GM12878 (cell line): ENCODE results near the gene SLC52A3. TPM values are rescaled to one million over a fixed set of nuclear protein-coding genes. Genes with fewer than 3 reads are reported as not detected.

Experiments used
- ATAC-seq: fragments of 200-7000 bp; cut with Tn5 transposase; 3 replicates; pipeline ENCODE4 v1.9.1; 2020; ENCODE audit warnings: mild to moderate bottlenecking, moderate library complexity
- BruUV-seq: library from RNA; stranded (reverse); fragments of 400-500 nt; replicated peaks from 2 replicates; lab custom pipeline; 2021; lab: Mats Ljungman, UMichigan
- CTCF ChIA-PET: fragments of 300-600 bp; sonication (Branson Sonifier 250); formaldehyde crosslinking; extraction: SDS; loops from one replicate; lab custom pipeline; 2021; ENCODE audit warnings: inconsistent platforms; lab: Yijun Ruan, JAX
- POLR2A ChIA-PET: fragments of 350-600 bp; formaldehyde crosslinking; extraction: SDS; loops from one replicate; lab custom pipeline; 2021; ENCODE audit warnings: inconsistent platforms; lab: Charles Lee
- RAD21 ChIA-PET: fragments of 300-600 bp; sonication (Branson Sonifier 250); formaldehyde crosslinking; loops from one replicate; lab custom pipeline; 2023; ENCODE audit warnings: antibody characterized with exemption; ENCODE audit not compliant: unreplicated experiment; lab: Charles Lee
- SMC1A ChIA-PET: fragments of 300-600 bp; sonication (Branson Sonifier 250); formaldehyde crosslinking; loops from one replicate; lab custom pipeline; 2023; ENCODE audit not compliant: unreplicated experiment, uncharacterized antibody; lab: Charles Lee
- DNase-seq: peaks from one replicate; pipeline ENCODE4 v3.0.0-alpha.2; 2011; ENCODE audit warnings: low read depth, low spot score
- FAIRE-seq: peaks from 3 replicates; lab custom pipeline; 2011; peaks lifted over from hg19 to GRCh38; lab: Jason Lieb, UNC
- H2AFZ ChIP-seq: 2 replicates; pipeline ENCODE4 v1.6.0; 2011; ENCODE audit warnings: low read depth, low read length, control low read depth; ENCODE audit not compliant: control insufficient read depth
- H3K27ac ChIP-seq: 2 replicates; pipeline ENCODE4 v1.5.1; 2011; ENCODE audit warnings: control low read depth; ENCODE audit not compliant: control insufficient read depth, insufficient read depth
- H3K27me3 ChIP-seq, 2 experiments: replicated peaks in 1 of 2; 2 replicates each; pipeline versions ENCODE4 v1.6.0 to v1.6.1; 2011; ENCODE audit warnings: low read length in 1 of 2; ENCODE audit not compliant: control insufficient read depth in 2 of 2, insufficient read depth in 2 of 2
- H3K36me3 ChIP-seq, 2 experiments: 2 replicates each; pipeline ENCODE4 v1.5.1; 2011; ENCODE audit warnings: low read length in 1 of 2; ENCODE audit not compliant: control insufficient read depth in 2 of 2, insufficient read depth in 2 of 2
- H3K4me1 ChIP-seq: 2 replicates; pipeline ENCODE4 v1.6.1; 2011; ENCODE audit warnings: mild to moderate bottlenecking, low read length, moderate library complexity, mixed read lengths; ENCODE audit not compliant: control insufficient read depth, insufficient read depth
- H3K4me2 ChIP-seq: 2 replicates; pipeline ENCODE4 v1.6.0; 2011; ENCODE audit warnings: control low read depth; ENCODE audit not compliant: control insufficient read depth, insufficient read depth
- H3K4me3 ChIP-seq: fragments of 200-600 bp; sonication (generic); 2 replicates; pipeline ENCODE4 v1.5.1; 2016
- H3K79me2 ChIP-seq: 2 replicates; pipeline ENCODE4 v1.6.0; 2011; ENCODE audit warnings: low read length; ENCODE audit not compliant: control insufficient read depth, insufficient read depth
- H3K9ac ChIP-seq: 2 replicates; pipeline ENCODE4 v1.8.0; 2011; ENCODE audit warnings: low read length, control low read depth, mixed read lengths; ENCODE audit not compliant: control insufficient read depth, insufficient read depth
- H3K9me3 ChIP-seq: replicated peaks from 3 replicates; pipeline ENCODE4 v1.5.1; 2011; ENCODE audit warnings: mild to moderate bottlenecking, low read length; ENCODE audit not compliant: control insufficient read depth, insufficient read depth
- H4K20me1 ChIP-seq: 2 replicates; pipeline ENCODE4 v1.6.0; 2011; ENCODE audit not compliant: control insufficient read depth, insufficient read depth
- ASH2L ChIP-seq: fragments of 300-600, 200-600 bp; sonication (generic); IDR thresholded peaks from 2 replicates; pipeline ENCODE4 v1.6.1; 2017; ENCODE audit warnings: low read depth, mild to moderate bottlenecking, borderline replicate concordance
- MEF2A ChIP-seq: IDR thresholded peaks from 2 replicates; pipeline ENCODE4 v1.6.1; 2011; ENCODE audit warnings: low read depth, mild to moderate bottlenecking, low read length, moderate library complexity; ENCODE audit not compliant: insufficient read depth
- TCF12 ChIP-seq: IDR thresholded peaks from 2 replicates; pipeline ENCODE4 v1.6.1; 2011; ENCODE audit warnings: low read depth, mild to moderate bottlenecking, low read length
- WGBS: methylation state at CpG from one replicate; pipeline ENCODE4 v1.1.6; 2016; ENCODE audit warnings: low lambda C conversion rate; ENCODE audit not compliant: insufficient replicate concordance, insufficient coverage; ENCODE audit errors: missing lambda C conversion rate; 5-methylcytosine and 5-hydroxymethylcytosine counted together
- in situ Hi-C: fragments of 300-500 bp; cut with MboI; formaldehyde crosslinking; loops from 9 replicates; pipeline ENCODE4 v1.14.3; 2018; ENCODE audit warnings: mixed read lengths
- intact Hi-C: fragments of 100-400 bp; cut with micrococcal nuclease; formaldehyde crosslinking; loops from one replicate; pipeline ENCODE4 v1.14.2; 2022; ENCODE audit not compliant: unreplicated experiment
- polyA plus RNA-seq, 11 experiments: library from polyadenylated mRNA; depleted of rRNA in 4 of 11; unstranded in 6 of 11; stranded (reverse) in 5 of 11; fragments of >200 nt; fragmentation: Nextera tagmentation in 4 of 11; fragmentation: Illumina TruSeq in 1 of 11; extraction: Ambion mirVana in 4 of 11; extraction: Trizol in 1 of 11; gene quantifications; 1 replicate in 1 of 11; 2 replicates in 10 of 11; pipeline versions ENCODE4 v1.2.1 to v1.2.3, GENCODE V29; 2011 to 2016; ENCODE audit warnings: inconsistent platforms in 2 of 11, missing spikeins in 2 of 11, low read depth in 1 of 11
- total RNA-seq, 4 experiments: library from RNA; depleted of rRNA in 3 of 4; stranded (reverse); fragments of >200 nt in 3 of 4; fragmentation: Illumina TruSeq in 1 of 4; extraction: Trizol in 1 of 4; gene quantifications; 2 replicates each; pipeline versions ENCODE4 v1.2.1 to v1.2.3, GENCODE V29; 2013 to 2021
- TF ChIP-seq, protein P1 (sequence below): fragments of 450-650 bp; IDR thresholded peaks from 2 replicates; pipeline ENCODE4 v1.6.1; 2017; ENCODE audit warnings: mild to moderate bottlenecking, moderate library complexity
- TF ChIP-seq, protein P2 (sequence below): fragments of 150-350 bp; IDR thresholded peaks from 2 replicates; pipeline ENCODE4 v1.6.1; 2016; ENCODE audit warnings: low read depth, low read length
- TF ChIP-seq, protein P3 (sequence below): IDR thresholded peaks from 2 replicates; pipeline ENCODE4 v1.6.1; 2012; ENCODE audit warnings: low read depth, low read length, improper control_type of control experiment
- TF ChIP-seq, protein P4 (sequence below): fragments of 450-650 bp; IDR thresholded peaks from 2 replicates; pipeline ENCODE4 v1.6.1; 2017; ENCODE audit warnings: mild to moderate bottlenecking

The SLC52A3 gene
- total and polyA plus RNA-seq, 10 of the 15 experiments (the other 5 are each of a cell fraction or from before 2014, with no cell fraction given), result not detected

DNA sequence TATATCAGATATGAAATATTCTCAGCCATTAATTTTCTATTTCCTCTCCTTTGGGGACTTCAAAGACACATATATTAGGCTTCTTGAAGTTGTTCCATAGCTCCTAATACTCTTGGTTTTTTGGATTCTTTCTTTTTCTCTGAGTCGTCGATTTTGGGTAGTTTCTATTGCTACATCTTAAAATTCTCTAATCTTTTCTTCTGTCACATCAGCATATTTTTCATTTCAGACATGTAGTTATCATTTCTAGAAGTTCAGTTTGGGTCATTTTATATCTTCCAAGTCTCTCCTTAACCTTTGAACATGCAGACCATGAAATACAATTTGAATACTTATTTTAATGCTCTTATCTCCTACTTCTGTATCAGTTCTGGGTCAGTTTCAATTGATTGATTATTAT is 53.8 kb downstream of the SLC52A3 start:
- no peak overlapping the region for H3K4me3 ChIP-seq
- TF ChIP-seq, protein P1, sequence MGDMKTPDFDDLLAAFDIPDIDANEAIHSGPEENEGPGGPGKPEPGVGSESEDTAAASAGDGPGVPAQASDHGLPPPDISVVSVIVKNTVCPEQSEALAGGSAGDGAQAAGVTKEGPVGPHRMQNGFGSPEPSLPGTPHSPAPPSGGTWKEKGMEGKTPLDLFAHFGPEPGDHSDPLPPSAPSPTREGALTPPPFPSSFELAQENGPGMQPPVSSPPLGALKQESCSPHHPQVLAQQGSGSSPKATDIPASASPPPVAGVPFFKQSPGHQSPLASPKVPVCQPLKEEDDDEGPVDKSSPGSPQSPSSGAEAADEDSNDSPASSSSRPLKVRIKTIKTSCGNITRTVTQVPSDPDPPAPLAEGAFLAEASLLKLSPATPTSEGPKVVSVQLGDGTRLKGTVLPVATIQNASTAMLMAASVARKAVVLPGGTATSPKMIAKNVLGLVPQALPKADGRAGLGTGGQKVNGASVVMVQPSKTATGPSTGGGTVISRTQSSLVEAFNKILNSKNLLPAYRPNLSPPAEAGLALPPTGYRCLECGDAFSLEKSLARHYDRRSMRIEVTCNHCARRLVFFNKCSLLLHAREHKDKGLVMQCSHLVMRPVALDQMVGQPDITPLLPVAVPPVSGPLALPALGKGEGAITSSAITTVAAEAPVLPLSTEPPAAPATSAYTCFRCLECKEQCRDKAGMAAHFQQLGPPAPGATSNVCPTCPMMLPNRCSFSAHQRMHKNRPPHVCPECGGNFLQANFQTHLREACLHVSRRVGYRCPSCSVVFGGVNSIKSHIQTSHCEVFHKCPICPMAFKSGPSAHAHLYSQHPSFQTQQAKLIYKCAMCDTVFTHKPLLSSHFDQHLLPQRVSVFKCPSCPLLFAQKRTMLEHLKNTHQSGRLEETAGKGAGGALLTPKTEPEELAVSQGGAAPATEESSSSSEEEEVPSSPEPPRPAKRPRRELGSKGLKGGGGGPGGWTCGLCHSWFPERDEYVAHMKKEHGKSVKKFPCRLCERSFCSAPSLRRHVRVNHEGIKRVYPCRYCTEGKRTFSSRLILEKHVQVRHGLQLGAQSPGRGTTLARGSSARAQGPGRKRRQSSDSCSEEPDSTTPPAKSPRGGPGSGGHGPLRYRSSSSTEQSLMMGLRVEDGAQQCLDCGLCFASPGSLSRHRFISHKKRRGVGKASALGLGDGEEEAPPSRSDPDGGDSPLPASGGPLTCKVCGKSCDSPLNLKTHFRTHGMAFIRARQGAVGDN, result no peak
- TF ChIP-seq, protein P2, sequence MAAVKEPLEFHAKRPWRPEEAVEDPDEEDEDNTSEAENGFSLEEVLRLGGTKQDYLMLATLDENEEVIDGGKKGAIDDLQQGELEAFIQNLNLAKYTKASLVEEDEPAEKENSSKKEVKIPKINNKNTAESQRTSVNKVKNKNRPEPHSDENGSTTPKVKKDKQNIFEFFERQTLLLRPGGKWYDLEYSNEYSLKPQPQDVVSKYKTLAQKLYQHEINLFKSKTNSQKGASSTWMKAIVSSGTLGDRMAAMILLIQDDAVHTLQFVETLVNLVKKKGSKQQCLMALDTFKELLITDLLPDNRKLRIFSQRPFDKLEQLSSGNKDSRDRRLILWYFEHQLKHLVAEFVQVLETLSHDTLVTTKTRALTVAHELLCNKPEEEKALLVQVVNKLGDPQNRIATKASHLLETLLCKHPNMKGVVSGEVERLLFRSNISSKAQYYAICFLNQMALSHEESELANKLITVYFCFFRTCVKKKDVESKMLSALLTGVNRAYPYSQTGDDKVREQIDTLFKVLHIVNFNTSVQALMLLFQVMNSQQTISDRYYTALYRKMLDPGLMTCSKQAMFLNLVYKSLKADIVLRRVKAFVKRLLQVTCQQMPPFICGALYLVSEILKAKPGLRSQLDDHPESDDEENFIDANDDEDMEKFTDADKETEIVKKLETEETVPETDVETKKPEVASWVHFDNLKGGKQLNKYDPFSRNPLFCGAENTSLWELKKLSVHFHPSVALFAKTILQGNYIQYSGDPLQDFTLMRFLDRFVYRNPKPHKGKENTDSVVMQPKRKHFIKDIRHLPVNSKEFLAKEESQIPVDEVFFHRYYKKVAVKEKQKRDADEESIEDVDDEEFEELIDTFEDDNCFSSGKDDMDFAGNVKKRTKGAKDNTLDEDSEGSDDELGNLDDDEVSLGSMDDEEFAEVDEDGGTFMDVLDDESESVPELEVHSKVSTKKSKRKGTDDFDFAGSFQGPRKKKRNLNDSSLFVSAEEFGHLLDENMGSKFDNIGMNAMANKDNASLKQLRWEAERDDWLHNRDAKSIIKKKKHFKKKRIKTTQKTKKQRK, result no peak
- TF ChIP-seq, protein P3, sequence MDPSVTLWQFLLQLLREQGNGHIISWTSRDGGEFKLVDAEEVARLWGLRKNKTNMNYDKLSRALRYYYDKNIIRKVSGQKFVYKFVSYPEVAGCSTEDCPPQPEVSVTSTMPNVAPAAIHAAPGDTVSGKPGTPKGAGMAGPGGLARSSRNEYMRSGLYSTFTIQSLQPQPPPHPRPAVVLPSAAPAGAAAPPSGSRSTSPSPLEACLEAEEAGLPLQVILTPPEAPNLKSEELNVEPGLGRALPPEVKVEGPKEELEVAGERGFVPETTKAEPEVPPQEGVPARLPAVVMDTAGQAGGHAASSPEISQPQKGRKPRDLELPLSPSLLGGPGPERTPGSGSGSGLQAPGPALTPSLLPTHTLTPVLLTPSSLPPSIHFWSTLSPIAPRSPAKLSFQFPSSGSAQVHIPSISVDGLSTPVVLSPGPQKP, result no peak
- TF ChIP-seq TCF12 (no peak), MEF2A (no peak), ASH2L (no peak)
- TF ChIP-seq, protein P4, sequence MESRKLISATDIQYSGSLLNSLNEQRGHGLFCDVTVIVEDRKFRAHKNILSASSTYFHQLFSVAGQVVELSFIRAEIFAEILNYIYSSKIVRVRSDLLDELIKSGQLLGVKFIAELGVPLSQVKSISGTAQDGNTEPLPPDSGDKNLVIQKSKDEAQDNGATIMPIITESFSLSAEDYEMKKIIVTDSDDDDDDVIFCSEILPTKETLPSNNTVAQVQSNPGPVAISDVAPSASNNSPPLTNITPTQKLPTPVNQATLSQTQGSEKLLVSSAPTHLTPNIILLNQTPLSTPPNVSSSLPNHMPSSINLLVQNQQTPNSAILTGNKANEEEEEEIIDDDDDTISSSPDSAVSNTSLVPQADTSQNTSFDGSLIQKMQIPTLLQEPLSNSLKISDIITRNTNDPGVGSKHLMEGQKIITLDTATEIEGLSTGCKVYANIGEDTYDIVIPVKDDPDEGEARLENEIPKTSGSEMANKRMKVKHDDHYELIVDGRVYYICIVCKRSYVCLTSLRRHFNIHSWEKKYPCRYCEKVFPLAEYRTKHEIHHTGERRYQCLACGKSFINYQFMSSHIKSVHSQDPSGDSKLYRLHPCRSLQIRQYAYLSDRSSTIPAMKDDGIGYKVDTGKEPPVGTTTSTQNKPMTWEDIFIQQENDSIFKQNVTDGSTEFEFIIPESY, result no peak
- TF ChIP-seq, all 136 proteins: peak for 0

More for the DNA sequence above, 53.8 kb downstream of the SLC52A3 start:
- no peaks in the 10 kb centered on the region for H3K4me1 ChIP-seq
- intact Hi-C loops, result no loop called here
- H3K4me2 ChIP-seq, result no peak overlapping the region
- H4K20me1 ChIP-seq, result no peaks in the 10 kb centered on the region
- 52% methylated on average over 2 of the region's 2 CpGs for WGBS
- no peak overlapping the region for H3K9ac ChIP-seq
- CTCF ChIA-PET, result interaction anchor here (1.4 kb wide), 1 partner anchor 27 kb away, joined by 4 read pairs; no protein-coding TSS in a partner anchor
- no peak for ATAC-seq
- BruUV-seq, result no TSS peak
- in situ Hi-C loops, result no loop called here
- H3K27ac ChIP-seq, result no peak overlapping the region
- H3K27me3 ChIP-seq, result no peaks in the 10 kb centered on the region; a peak in 2 of 4 replicates
- H3K79me2 ChIP-seq, result no peaks in the 10 kb centered on the region
- H2AFZ ChIP-seq, result no peak overlapping the region
- SMC1A ChIA-PET, result no interaction called here
- POLR2A ChIA-PET, result no interaction called here
- no peaks in the 10 kb centered on the region; the same call in 2 of the 3 replicates for H3K9me3 ChIP-seq
- FAIRE-seq, result no peak
- RAD21 ChIA-PET, result no interaction called here
- no peaks in the 10 kb centered on the region for H3K36me3 ChIP-seq
- DNase-seq, result no peak
